NT2/D1 (cell line): ENCODE results near the gene LRRC41.

Source experiments
- YY1 ChIP-seq: IDR thresholded peaks from 2 replicates; pipeline ENCODE4 v1.6.1; 2011; ENCODE audit not compliant: insufficient read length, insufficient read depth
- ZNF274 ChIP-seq: IDR thresholded peaks from 2 replicates; pipeline ENCODE4 v1.6.1; 2011; ENCODE audit warnings: mild to moderate bottlenecking, low read depth, low read length

- TF ChIP-seq YY1, result no peak
- TF ChIP-seq ZNF274, result no peak
Measured at GRCh38 chr1:46275030-46275337, 28.4 kb downstream of the LRRC41 start.
